SK-N-SH (cell line): ENCODE measurements around the gene ITIH2. TPM values are rescaled to one million over a fixed set of nuclear protein-coding genes. Genes with fewer than 3 reads are reported as not detected.

Experiments
- CTCF ChIA-PET: fragments of 300-600, 350-600 bp; formaldehyde crosslinking; extraction: SDS; loops from one replicate; lab custom pipeline; 2021; lab: Yijun Ruan, JAX
- POLR2A ChIA-PET: fragments of 350-600 bp; sonication (Branson Sonifier 250); formaldehyde crosslinking; extraction: SDS; loops from one replicate; lab custom pipeline; 2020; ENCODE audit warnings: antibody characterized with exemption, inconsistent platforms; lab: Yijun Ruan, JAX
- DNase-seq: peaks from one replicate; pipeline ENCODE4 v3.0.0; 2012
- H2AFZ ChIP-seq: fragments of 200-600 bp; sonication (generic); 2 replicates; pipeline ENCODE4 v1.8.1; 2016; ENCODE audit warnings: antibody characterized with exemption, mild to moderate bottlenecking, low read depth
- H3F3A ChIP-seq: fragments of 200-600 bp; sonication (generic); replicated peaks from 2 replicates; pipeline ENCODE3; 2016; ENCODE audit warnings: antibody characterized with exemption, mild to moderate bottlenecking; ENCODE audit not compliant: insufficient read depth
- H3K27ac ChIP-seq, 2 experiments: fragments of 200-500 bp in 1 of 2; fragments of 200-600 bp in 1 of 2; sonication (Bioruptor generic) in 1 of 2; sonication (generic), shearing (Covaris generic) in 1 of 2; 2 replicates each; pipeline versions ENCODE4 v1.5.1 to v1.6.1; 2014 to 2016; ENCODE audit warnings: low read depth in 2 of 2, inconsistent platforms in 1 of 2, low read length in 1 of 2, mild to moderate bottlenecking in 1 of 2, mixed read lengths in 1 of 2
- H3K27me3 ChIP-seq: fragments of 200-600 bp; sonication (generic), shearing (Covaris generic); 2 replicates; pipeline ENCODE4 v1.6.1; 2016; ENCODE audit warnings: mixed run types; ENCODE audit not compliant: insufficient read depth
- H3K36me3 ChIP-seq, 2 experiments: fragments of 200-500 bp in 1 of 2; fragments of 200-600 bp in 1 of 2; sonication (Bioruptor generic) in 1 of 2; sonication (generic) in 1 of 2; replicated peaks in 1 of 2; 2 replicates each; pipeline versions ENCODE3 to v1.5.1; 2014 to 2016; ENCODE audit warnings: low read length in 1 of 2, mild to moderate bottlenecking in 1 of 2; ENCODE audit not compliant: insufficient read depth in 2 of 2, control insufficient read depth in 1 of 2
- H3K4me1 ChIP-seq, 2 experiments: fragments of 200-500 bp in 1 of 2; fragments of 200-600 bp in 1 of 2; sonication (Bioruptor generic) in 1 of 2; sonication (generic), shearing (Covaris generic) in 1 of 2; 2 replicates each; pipeline versions ENCODE4 v1.5.1 to v1.6.1; 2014 to 2016; ENCODE audit warnings: low read depth in 1 of 2, low read length in 1 of 2, mixed run types in 1 of 2; ENCODE audit not compliant: insufficient read depth in 2 of 2, control insufficient read depth in 1 of 2
- H3K4me2 ChIP-seq: fragments of 200-600 bp; sonication (generic), shearing (Covaris generic); 2 replicates; pipeline ENCODE4 v1.6.1; 2017; ENCODE audit warnings: mixed run types
- H3K4me3 ChIP-seq, 2 experiments: fragments of 200-500 bp in 1 of 2; fragments of 200-600 bp in 1 of 2; sonication (Bioruptor generic) in 1 of 2; sonication (generic), shearing (Covaris generic) in 1 of 2; 2 replicates each; pipeline versions ENCODE4 v1.5.1 to v1.8.1; 2014 to 2016; ENCODE audit warnings: low read depth in 2 of 2, inconsistent platforms in 1 of 2, low read length in 1 of 2, mild to moderate bottlenecking in 1 of 2, mixed read lengths in 1 of 2, moderate library complexity in 1 of 2
- H3K79me2 ChIP-seq: fragments of 200-600 bp; sonication (generic); 2 replicates; pipeline ENCODE4 v1.8.1; 2017; ENCODE audit warnings: mild to moderate bottlenecking; ENCODE audit not compliant: insufficient read depth
- H3K9ac ChIP-seq: fragments of 200-600 bp; sonication (generic); 2 replicates; pipeline ENCODE4 v1.6.1; 2017; ENCODE audit warnings: mixed run types
- H3K9me2 ChIP-seq: fragments of 200-600 bp; sonication (generic); 2 replicates; pipeline ENCODE4 v1.6.1; 2017; ENCODE audit warnings: mixed run types
- H3K9me3 ChIP-seq: fragments of 200-600 bp; sonication (generic); 2 replicates; pipeline ENCODE4 v1.6.1; 2017; ENCODE audit warnings: mixed run types, mild to moderate bottlenecking, moderate library complexity
- H4K20me1 ChIP-seq: fragments of 200-600 bp; sonication (generic); 2 replicates; pipeline ENCODE4 v1.6.1; 2017; ENCODE audit warnings: mild to moderate bottlenecking, mixed run types; ENCODE audit not compliant: insufficient read depth
- CTCF ChIP-seq: fragments of 200-600 bp; sonication (generic); IDR thresholded peaks from 2 replicates; pipeline ENCODE4 v1.6.1; 2017; ENCODE audit warnings: antibody characterized with exemption, mild to moderate bottlenecking, moderate library complexity
- EP300 ChIP-seq, 2 experiments: IDR thresholded peaks; 2 replicates each; pipeline versions ENCODE4 v1.4.0 to v1.6.1; 2012; ENCODE audit warnings: borderline replicate concordance in 1 of 2, low read depth in 1 of 2, low read length in 1 of 2
- FOSL2 ChIP-seq: IDR thresholded peaks from 2 replicates; pipeline ENCODE4 v1.4.0; 2012; ENCODE audit warnings: low read depth, mild to moderate bottlenecking, moderate library complexity, borderline replicate concordance
- FOXJ3 ChIP-seq: sonication (generic); formaldehyde crosslinking; IDR thresholded peaks from 2 replicates; pipeline ENCODE4 v1.5.1; 2020; ENCODE audit warnings: mild to moderate bottlenecking, missing genetic modification reagents
- IRF3 ChIP-seq: fragments of 150-350 bp; IDR thresholded peaks from 2 replicates; pipeline ENCODE4 v1.6.1; 2016; ENCODE audit warnings: mild to moderate bottlenecking, low read depth, low read length
- MAX ChIP-seq: IDR thresholded peaks from 2 replicates; pipeline ENCODE4 v1.4.0; 2012; ENCODE audit warnings: low read depth
- REST ChIP-seq: IDR thresholded peaks from 2 replicates; pipeline ENCODE4 v1.6.1; 2012; ENCODE audit warnings: mild to moderate bottlenecking, low read depth, low read length, moderate library complexity
- RXRA ChIP-seq: IDR thresholded peaks from 2 replicates; pipeline ENCODE4 v1.4.0; 2012; ENCODE audit warnings: low read depth, mild to moderate bottlenecking, borderline replicate concordance
- SMC3 ChIP-seq: IDR thresholded peaks from 2 replicates; pipeline ENCODE4 v1.6.1; 2012; ENCODE audit warnings: low read depth, low read length, improper control_type of control experiment
- TAF1 ChIP-seq: IDR thresholded peaks from 2 replicates; pipeline ENCODE4 v1.6.1; 2012; ENCODE audit warnings: low read depth, mild to moderate bottlenecking, low read length, moderate library complexity, borderline replicate concordance
- TCF12 ChIP-seq: IDR thresholded peaks from 2 replicates; pipeline ENCODE4 v1.4.0; 2012
- USF1 ChIP-seq: IDR thresholded peaks from 2 replicates; pipeline ENCODE4 v1.4.0; 2012; ENCODE audit warnings: low read depth, borderline replicate concordance
- USF2 ChIP-seq: fragments of 150-350 bp; IDR thresholded peaks from 2 replicates; pipeline ENCODE4 v1.6.1; 2017; ENCODE audit warnings: antibody characterized with exemption, low read length, low read depth, borderline replicate concordance
- WGBS: methylation state at CpG from one replicate; pipeline ENCODE4 v1.1.6; 2017; ENCODE audit warnings: low lambda C conversion rate; 5-methylcytosine and 5-hydroxymethylcytosine counted together
- polyA plus RNA-seq, 3 experiments: library from polyadenylated mRNA; depleted of rRNA; stranded (reverse); fragments of >200 nt; gene quantifications; 2 replicates each; pipeline ENCODE4 v1.2.3, GENCODE V29; 2012

ITIH2 gene
- polyA plus RNA-seq, 1 of the 3 experiments (the other 2 are of a cell fraction) = not detected

GRCh38 chr10:7715515-7715914, 12.4 kb downstream of the ITIH2 start:
- no peak for TF ChIP-seq RXRA
- no peak for TF ChIP-seq SMC3
- no peak for TF ChIP-seq CTCF
- TF ChIP-seq FOXJ3 (CRISPR knock-in tag) = no peak
- no peak for TF ChIP-seq REST
- no peak for TF ChIP-seq USF1
- no peak for TF ChIP-seq EP300 (IDR thresholded peaks at IDR 0.05; ENCODE audit: borderline replicate concordance in 1 of 2, low read depth in 1 of 2, low read length in 1 of 2)
- TF ChIP-seq, all 33 proteins: peak for 0
- Histone ChIP-seq H3F3A (no peaks in the 10 kb centered on the region), H3K79me2 (no peaks in the 10 kb centered on the region), H3K9me2 (no peaks in the 10 kb centered on the region), H3K27ac (no peak overlapping the region), H3K4me1 (no peaks in the 10 kb centered on the region), H3K27me3 (no peaks in the 10 kb centered on the region; the same call in 1 of the 2 replicates), H3K9ac (no peak overlapping the region), H3K36me3 (no peaks in the 10 kb centered on the region), H2AFZ (no peak overlapping the region), H3K9me3 (no peaks in the 10 kb centered on the region), H3K4me2 (no peak overlapping the region), H3K4me3 (no peak overlapping the region), H4K20me1 (no peaks in the 10 kb centered on the region)
- 46% methylated on average over 7 of the region's 7 CpGs for WGBS
- CTCF ChIA-PET = interaction anchor here (2.3 kb wide), 1 partner anchor 29 kb away, joined by 13 read pairs; no protein-coding TSS in a partner anchor
- DNase-seq = no peak
- POLR2A ChIA-PET = no interaction called here

GRCh38 chr10:7717767-7718166, 14.7 kb downstream of the ITIH2 start:
- no peak for DNase-seq
- no peaks in the 10 kb centered on the region for H3K79me2 ChIP-seq
- ChIA-PET CTCF (no interaction called here), POLR2A (no interaction called here)
- no peaks in the 10 kb centered on the region for H3K4me1 ChIP-seq
- H3K27ac ChIP-seq = no peak overlapping the region
- H3K4me2 ChIP-seq = no peak overlapping the region
- H4K20me1 ChIP-seq = no peaks in the 10 kb centered on the region
- H2AFZ ChIP-seq = no peak overlapping the region
- H3K27me3 ChIP-seq = no peaks in the 10 kb centered on the region; the same call in 1 of the 2 replicates
- no peak overlapping the region for H3K9ac ChIP-seq
- no peak overlapping the region for H3K4me3 ChIP-seq
- no peaks in the 10 kb centered on the region for H3K36me3 ChIP-seq
- H3K9me2 ChIP-seq = no peaks in the 10 kb centered on the region
- WGBS = 50% methylated on average over 5 of the region's 5 CpGs
- H3K9me3 ChIP-seq = no peaks in the 10 kb centered on the region
- no peaks in the 10 kb centered on the region for H3F3A ChIP-seq
- TF ChIP-seq TAF1 = no peak
- no peak for TF ChIP-seq MAX
- TF ChIP-seq TCF12 = no peak
- no peak for TF ChIP-seq FOSL2
- no peak for TF ChIP-seq SMC3
- TF ChIP-seq CTCF = no peak
- TF ChIP-seq IRF3 = no peak
- TF ChIP-seq FOXJ3 (CRISPR knock-in tag) = no peak
- no peak for TF ChIP-seq USF2
